Measurements from ENCODE around the gene AMPH.

Gene AMPH

DNA sequence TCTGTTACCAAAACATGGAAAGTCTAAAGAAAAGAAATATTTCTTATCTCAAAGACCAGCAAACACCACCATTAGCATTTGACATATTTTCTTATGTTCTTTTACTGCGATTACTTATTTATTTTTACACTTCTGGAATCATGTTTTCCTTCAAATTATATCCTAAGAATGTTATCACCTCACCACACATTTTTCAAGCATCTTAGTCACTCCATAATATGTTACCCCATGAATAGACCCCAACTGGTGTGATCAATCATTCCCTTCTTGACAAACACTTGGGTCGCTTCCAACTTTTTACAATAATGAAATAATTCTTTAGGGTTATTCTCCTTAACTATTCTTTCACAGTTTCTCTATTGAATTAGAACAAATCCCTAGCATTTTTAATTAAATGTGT lies 67.4 kb downstream of the AMPH start:
- no peak overlapping the region for H2AK5ac ChIP-seq (ENCODE audit: low read length)
- no peaks in the 10 kb centered on the region for H3K79me2 ChIP-seq (ENCODE audit: control insufficient read depth, insufficient read depth, low read length)
- no peak overlapping the region for H2BK15ac ChIP-seq (replicated peaks; ENCODE audit: low read depth)
- H3K27ac ChIP-seq (ENCODE audit: low read depth, low read length) = no peak overlapping the region
- H3K56ac ChIP-seq (ENCODE audit: low read length) = no peak overlapping the region
- H3K23ac ChIP-seq (ENCODE audit: low read length) = no peak overlapping the region
- H3K4me3 ChIP-seq (ENCODE audit: low read length) = no peak overlapping the region
- H2BK120ac ChIP-seq (ENCODE audit: low read depth, low read length) = no peak overlapping the region
- WGBS (ENCODE audit: extremely low coverage, insufficient coverage, low lambda C conversion rate) = no CpG with 5 or more reads among the region's 2 CpGs
- H3K4me2 ChIP-seq (ENCODE audit: low read length) = no peak overlapping the region
- no peaks in the 10 kb centered on the region for H3K4me1 ChIP-seq (ENCODE audit: control insufficient read depth, low read depth, low read length)
- H3K4ac ChIP-seq (ENCODE audit: low read depth, low read length) = no peak overlapping the region
- no peak overlapping the region for H4K5ac ChIP-seq (ENCODE audit: low read length)
- H2BK5ac ChIP-seq (ENCODE audit: low read length) = no peak overlapping the region
- H3K27me3 ChIP-seq (ENCODE audit: insufficient read depth, low read length, poor library complexity) = no peaks in the 10 kb centered on the region
- H3K9ac ChIP-seq (ENCODE audit: low read length) = no peak overlapping the region
- no peak overlapping the region for H3K18ac ChIP-seq (ENCODE audit: low read length)
- DNase-seq = no peak
- H3K36me3 ChIP-seq (ENCODE audit: control insufficient read depth, insufficient read depth, low read length) = no peaks in the 10 kb centered on the region
- H4K8ac ChIP-seq (ENCODE audit: low read depth, low read length) = no peak overlapping the region
- no peaks in the 10 kb centered on the region for H3K79me1 ChIP-seq (ENCODE audit: low read length)

DNA sequence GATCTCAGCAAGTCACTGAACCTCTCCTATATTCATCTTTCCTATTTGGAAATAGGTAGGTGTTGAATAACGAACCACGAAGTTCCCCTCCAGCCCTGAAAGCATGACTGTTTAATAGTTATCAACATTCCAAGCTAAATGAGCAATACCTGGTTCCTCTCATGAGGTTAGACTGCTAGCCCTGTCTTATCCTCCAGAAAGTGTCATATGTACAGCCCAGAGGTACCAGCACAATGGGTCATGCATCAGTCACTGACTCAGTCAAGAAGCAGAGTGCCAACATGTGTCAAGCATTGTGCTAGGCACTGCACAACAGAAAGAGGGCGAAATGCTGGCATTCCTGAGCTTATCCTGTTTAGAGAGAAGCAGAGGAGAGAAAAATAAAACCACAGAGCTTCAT lies 70.0 kb downstream of the AMPH start:
- no peak overlapping the region for H3K56ac ChIP-seq (ENCODE audit: low read length)
- no peak overlapping the region for H3K9ac ChIP-seq (ENCODE audit: low read length)
- H3K4me3 ChIP-seq (ENCODE audit: low read length) = no peak overlapping the region
- no peak overlapping the region for H3K27ac ChIP-seq (ENCODE audit: low read depth, low read length)
- no peak overlapping the region for H4K8ac ChIP-seq (ENCODE audit: low read depth, low read length)
- H3K4me2 ChIP-seq (ENCODE audit: low read length) = no peak overlapping the region
- no peak overlapping the region for H3K4ac ChIP-seq (ENCODE audit: low read depth, low read length)
- no peak overlapping the region for H3K18ac ChIP-seq (ENCODE audit: low read length)
- no peak for DNase-seq
- H4K5ac ChIP-seq (ENCODE audit: low read length) = no peak overlapping the region
- no peak overlapping the region for H2AK5ac ChIP-seq (ENCODE audit: low read length)
- no peak overlapping the region for H2BK120ac ChIP-seq (ENCODE audit: low read depth, low read length)
- no peaks in the 10 kb centered on the region for H3K79me2 ChIP-seq (ENCODE audit: control insufficient read depth, insufficient read depth, low read length)
- no CpG with 5 or more reads among the region's 3 CpGs for WGBS (ENCODE audit: extremely low coverage, insufficient coverage, low lambda C conversion rate)
- no peak overlapping the region for H2BK15ac ChIP-seq (replicated peaks; ENCODE audit: low read depth)
- H3K23ac ChIP-seq (ENCODE audit: low read length) = no peak overlapping the region
- no peaks in the 10 kb centered on the region for H3K36me3 ChIP-seq (ENCODE audit: control insufficient read depth, insufficient read depth, low read length)
- no peaks in the 10 kb centered on the region for H3K79me1 ChIP-seq (ENCODE audit: low read length)
- no peaks in the 10 kb centered on the region for H3K4me1 ChIP-seq (ENCODE audit: control insufficient read depth, low read depth, low read length)
- H2BK5ac ChIP-seq (ENCODE audit: low read length) = no peak overlapping the region
- H3K27me3 ChIP-seq (ENCODE audit: insufficient read depth, low read length, poor library complexity) = no peaks in the 10 kb centered on the region

DNA sequence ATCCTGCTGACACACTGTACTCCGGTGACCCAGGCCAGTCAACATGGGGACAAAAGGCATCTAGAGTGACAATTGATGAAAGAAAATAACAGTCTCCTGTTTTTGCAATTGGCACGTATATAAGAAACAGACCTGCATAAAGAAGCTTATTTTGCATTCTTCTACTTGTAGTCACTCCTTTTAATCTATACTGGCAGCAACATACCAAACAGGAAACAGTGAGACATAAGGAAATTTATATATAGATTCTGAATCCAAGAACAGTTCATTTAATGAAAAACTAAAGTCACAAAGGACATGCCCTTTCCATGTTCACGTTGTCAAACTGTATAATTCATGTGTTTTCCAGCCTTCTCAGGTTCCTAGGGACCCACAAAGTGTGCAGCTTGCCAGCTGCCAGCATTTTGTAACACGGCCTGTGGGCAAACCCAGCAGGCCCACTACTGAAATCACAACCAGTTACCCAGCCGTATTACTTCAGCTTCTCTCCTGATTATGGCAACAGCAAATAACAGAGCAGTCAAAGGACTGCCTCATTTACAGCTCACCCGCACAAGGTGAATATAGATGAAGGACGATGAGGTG lies 72.3 kb downstream of the AMPH start:
- H3K4ac ChIP-seq (ENCODE audit: low read depth, low read length) = no peak overlapping the region
- no peak overlapping the region for H3K18ac ChIP-seq (ENCODE audit: low read length)
- H3K36me3 ChIP-seq (ENCODE audit: control insufficient read depth, insufficient read depth, low read length) = no peaks in the 10 kb centered on the region
- H2BK15ac ChIP-seq (replicated peaks; ENCODE audit: low read depth) = no peak overlapping the region
- H3K56ac ChIP-seq (ENCODE audit: low read length) = no peak overlapping the region
- H2BK120ac ChIP-seq (ENCODE audit: low read depth, low read length) = no peak overlapping the region
- H3K4me2 ChIP-seq (ENCODE audit: low read length) = no peak overlapping the region
- H3K4me3 ChIP-seq (ENCODE audit: low read length) = no peak overlapping the region
- H4K8ac ChIP-seq (ENCODE audit: low read depth, low read length) = no peak overlapping the region
- H3K79me1 ChIP-seq (ENCODE audit: low read length) = no peaks in the 10 kb centered on the region
- no peaks in the 10 kb centered on the region for H3K4me1 ChIP-seq (ENCODE audit: control insufficient read depth, low read depth, low read length)
- H3K79me2 ChIP-seq (ENCODE audit: control insufficient read depth, insufficient read depth, low read length) = no peaks in the 10 kb centered on the region
- no peak overlapping the region for H3K23ac ChIP-seq (ENCODE audit: low read length)
- DNase-seq = no peak
- no peaks in the 10 kb centered on the region for H3K27me3 ChIP-seq (ENCODE audit: insufficient read depth, low read length, poor library complexity)
- no peak overlapping the region for H3K27ac ChIP-seq (ENCODE audit: low read depth, low read length)
- H3K9ac ChIP-seq (ENCODE audit: low read length) = no peak overlapping the region
- no peak overlapping the region for H4K5ac ChIP-seq (ENCODE audit: low read length)
- no peak overlapping the region for H2AK5ac ChIP-seq (ENCODE audit: low read length)
- WGBS (ENCODE audit: extremely low coverage, insufficient coverage, low lambda C conversion rate) = no CpG with 5 or more reads among the region's 7 CpGs
- H2BK5ac ChIP-seq (ENCODE audit: low read length) = no peak overlapping the region

DNA sequence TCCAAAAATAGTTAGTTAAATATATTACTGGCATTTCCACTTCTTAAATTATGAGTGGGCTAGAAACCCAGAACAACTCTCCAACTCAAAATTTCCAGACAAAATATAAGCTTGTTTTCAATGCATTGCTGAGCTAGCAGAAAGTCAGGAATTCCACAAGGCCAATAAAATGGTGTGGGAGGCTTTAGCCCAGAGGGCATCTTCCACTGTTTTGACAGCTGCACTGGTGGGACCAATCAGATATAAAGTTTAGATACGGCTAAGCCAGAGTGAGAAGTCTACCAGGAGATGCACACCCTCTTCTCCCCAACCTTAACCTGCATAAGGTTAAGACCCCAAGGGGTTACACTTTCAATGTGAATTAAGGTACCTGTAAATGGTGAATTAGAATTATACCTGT lies 76.6 kb downstream of the AMPH start:
- Histone ChIP-seq H3K23ac (ENCODE audit: low read length) (no peak overlapping the region), H3K27ac (ENCODE audit: low read depth, low read length) (no peak overlapping the region), H2BK120ac (ENCODE audit: low read depth, low read length) (no peak overlapping the region), H3K4me1 (ENCODE audit: control insufficient read depth, low read depth, low read length) (no peaks in the 10 kb centered on the region), H2AK5ac (ENCODE audit: low read length) (no peak overlapping the region), H3K4me2 (ENCODE audit: low read length) (no peak overlapping the region), H3K36me3 (ENCODE audit: control insufficient read depth, insufficient read depth, low read length) (no peaks in the 10 kb centered on the region), H3K27me3 (ENCODE audit: insufficient read depth, low read length, poor library complexity) (no peaks in the 10 kb centered on the region), H4K5ac (ENCODE audit: low read length) (no peak overlapping the region), H3K4ac (ENCODE audit: low read depth, low read length) (no peak overlapping the region), H2BK5ac (ENCODE audit: low read length) (no peak overlapping the region), H4K8ac (ENCODE audit: low read depth, low read length) (no peak overlapping the region), H3K56ac (ENCODE audit: low read length) (no peak overlapping the region), H3K9ac (ENCODE audit: low read length) (no peak overlapping the region), H3K4me3 (ENCODE audit: low read length) (no peak overlapping the region), H3K79me1 (ENCODE audit: low read length) (no peaks in the 10 kb centered on the region), H2BK15ac (replicated peaks; ENCODE audit: low read depth) (no peak overlapping the region), H3K18ac (ENCODE audit: low read length) (no peak overlapping the region), H3K79me2 (ENCODE audit: control insufficient read depth, insufficient read depth, low read length) (no peaks in the 10 kb centered on the region)
- DNase-seq = no peak
- whole genome bisulfite sequencing (ENCODE audit: extremely low coverage, insufficient coverage, low lambda C conversion rate) = no CpG with 5 or more reads among the region's 1 CpG

DNA sequence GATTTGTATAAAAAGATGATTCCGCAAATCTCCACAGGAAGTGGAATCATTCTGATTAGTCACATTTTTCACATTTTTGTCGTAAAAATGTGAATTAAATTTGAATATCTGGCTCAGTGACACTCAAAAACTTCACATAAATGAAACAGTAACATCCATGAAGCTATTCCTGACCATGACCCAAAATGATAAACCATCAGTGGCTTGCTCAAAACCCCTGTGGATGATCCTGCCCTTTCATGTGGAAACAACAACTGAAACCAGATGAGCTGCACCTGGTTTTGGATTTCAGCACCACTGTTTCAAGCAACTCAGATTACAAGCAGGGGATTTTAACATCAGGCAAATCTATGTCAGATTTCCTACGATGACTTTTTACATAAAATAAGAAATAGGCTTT lies 80.3 kb downstream of the AMPH start:
- Histone ChIP-seq H3K4me2 (ENCODE audit: low read length) (no peak overlapping the region), H3K79me2 (ENCODE audit: control insufficient read depth, insufficient read depth, low read length) (no peaks in the 10 kb centered on the region), H3K18ac (ENCODE audit: low read length) (no peak overlapping the region), H3K36me3 (ENCODE audit: control insufficient read depth, insufficient read depth, low read length) (no peaks in the 10 kb centered on the region), H3K4ac (ENCODE audit: low read depth, low read length) (no peak overlapping the region), H3K23ac (ENCODE audit: low read length) (no peak overlapping the region), H3K27me3 (ENCODE audit: insufficient read depth, low read length, poor library complexity) (no peaks in the 10 kb centered on the region), H4K8ac (ENCODE audit: low read depth, low read length) (no peak overlapping the region), H2BK5ac (ENCODE audit: low read length) (no peak overlapping the region), H3K4me3 (ENCODE audit: low read length) (no peak overlapping the region), H3K56ac (ENCODE audit: low read length) (no peak overlapping the region), H2AK5ac (ENCODE audit: low read length) (no peak overlapping the region), H2BK15ac (replicated peaks; ENCODE audit: low read depth) (no peak overlapping the region), H3K9ac (ENCODE audit: low read length) (no peak overlapping the region), H3K4me1 (ENCODE audit: control insufficient read depth, low read depth, low read length) (no peaks in the 10 kb centered on the region), H4K5ac (ENCODE audit: low read length) (no peak overlapping the region), H3K79me1 (ENCODE audit: low read length) (no peaks in the 10 kb centered on the region), H2BK120ac (ENCODE audit: low read depth, low read length) (no peak overlapping the region), H3K27ac (ENCODE audit: low read depth, low read length) (no peak overlapping the region)
- DNase-seq = no peak
- WGBS (ENCODE audit: extremely low coverage, insufficient coverage, low lambda C conversion rate) = no CpG with 5 or more reads among the region's 3 CpGs

DNA sequence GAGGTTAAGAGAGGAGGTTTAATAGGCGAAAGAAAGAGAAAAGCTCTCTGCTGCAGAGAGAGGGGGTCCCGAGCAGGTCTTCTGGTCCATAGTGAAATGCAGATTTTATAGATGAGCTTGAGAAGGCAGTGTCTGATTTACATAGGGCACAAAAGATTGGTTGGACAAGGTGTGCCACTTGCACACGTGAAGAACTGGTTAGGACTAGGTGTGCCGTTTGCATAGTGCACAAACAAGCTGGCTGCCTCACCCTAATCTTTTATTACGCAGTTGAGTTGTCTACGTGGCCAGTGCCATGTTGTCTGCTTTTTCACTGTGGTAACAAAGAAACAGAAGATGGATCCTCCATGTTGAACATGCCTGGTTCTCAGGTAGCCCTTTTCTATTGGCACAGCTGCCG lies 82.6 kb downstream of the AMPH start:
- Histone ChIP-seq H3K79me2 (ENCODE audit: control insufficient read depth, insufficient read depth, low read length) (no peaks in the 10 kb centered on the region), H3K4me1 (ENCODE audit: control insufficient read depth, low read depth, low read length) (no peaks in the 10 kb centered on the region), H3K23ac (ENCODE audit: low read length) (no peak overlapping the region), H2BK15ac (replicated peaks; ENCODE audit: low read depth) (no peak overlapping the region), H3K4ac (ENCODE audit: low read depth, low read length) (no peak overlapping the region), H3K9ac (ENCODE audit: low read length) (no peak overlapping the region), H3K79me1 (ENCODE audit: low read length) (no peaks in the 10 kb centered on the region), H4K8ac (ENCODE audit: low read depth, low read length) (no peak overlapping the region), H3K56ac (ENCODE audit: low read length) (no peak overlapping the region), H2BK120ac (ENCODE audit: low read depth, low read length) (no peak overlapping the region), H4K5ac (ENCODE audit: low read length) (no peak overlapping the region), H3K18ac (ENCODE audit: low read length) (no peak overlapping the region), H2BK5ac (ENCODE audit: low read length) (no peak overlapping the region), H3K4me3 (ENCODE audit: low read length) (no peak overlapping the region), H3K27me3 (ENCODE audit: insufficient read depth, low read length, poor library complexity) (no peaks in the 10 kb centered on the region), H2AK5ac (ENCODE audit: low read length) (no peak overlapping the region), H3K27ac (ENCODE audit: low read depth, low read length) (no peak overlapping the region), H3K4me2 (ENCODE audit: low read length) (no peak overlapping the region), H3K36me3 (ENCODE audit: control insufficient read depth, insufficient read depth, low read length) (no peaks in the 10 kb centered on the region)
- no CpG with 5 or more reads among the region's 7 CpGs for WGBS (ENCODE audit: extremely low coverage, insufficient coverage, low lambda C conversion rate)
- DNase-seq = no peak

Measured in mesendoderm (in vitro differentiated cells).